ENCODE results near the gene MGST2.

DNA sequence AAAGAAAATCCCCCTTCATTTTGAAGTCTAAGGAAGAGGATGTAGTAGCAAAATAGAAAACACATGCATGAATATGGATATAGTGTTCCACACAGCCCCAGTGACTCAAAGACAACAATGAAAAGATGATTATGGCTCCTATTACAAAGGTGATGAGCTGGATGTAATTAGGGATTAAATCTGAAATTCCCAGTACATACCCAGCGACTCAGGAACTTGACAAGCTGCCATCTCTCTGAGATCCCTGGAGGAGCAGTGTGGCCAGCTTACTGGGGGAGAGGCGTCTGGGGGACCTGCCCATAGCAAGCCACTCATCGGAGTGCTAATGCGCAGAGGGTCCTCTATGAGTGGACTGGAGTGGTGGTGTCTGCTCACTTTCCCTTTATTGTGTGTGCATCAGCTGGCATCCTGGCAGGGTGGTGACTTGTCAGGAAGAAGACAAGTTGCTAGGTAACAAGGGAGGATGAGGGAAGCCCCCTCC, 42.7 kb upstream of the MGST2 start:
- TF ChIP-seq, protein P1, sequence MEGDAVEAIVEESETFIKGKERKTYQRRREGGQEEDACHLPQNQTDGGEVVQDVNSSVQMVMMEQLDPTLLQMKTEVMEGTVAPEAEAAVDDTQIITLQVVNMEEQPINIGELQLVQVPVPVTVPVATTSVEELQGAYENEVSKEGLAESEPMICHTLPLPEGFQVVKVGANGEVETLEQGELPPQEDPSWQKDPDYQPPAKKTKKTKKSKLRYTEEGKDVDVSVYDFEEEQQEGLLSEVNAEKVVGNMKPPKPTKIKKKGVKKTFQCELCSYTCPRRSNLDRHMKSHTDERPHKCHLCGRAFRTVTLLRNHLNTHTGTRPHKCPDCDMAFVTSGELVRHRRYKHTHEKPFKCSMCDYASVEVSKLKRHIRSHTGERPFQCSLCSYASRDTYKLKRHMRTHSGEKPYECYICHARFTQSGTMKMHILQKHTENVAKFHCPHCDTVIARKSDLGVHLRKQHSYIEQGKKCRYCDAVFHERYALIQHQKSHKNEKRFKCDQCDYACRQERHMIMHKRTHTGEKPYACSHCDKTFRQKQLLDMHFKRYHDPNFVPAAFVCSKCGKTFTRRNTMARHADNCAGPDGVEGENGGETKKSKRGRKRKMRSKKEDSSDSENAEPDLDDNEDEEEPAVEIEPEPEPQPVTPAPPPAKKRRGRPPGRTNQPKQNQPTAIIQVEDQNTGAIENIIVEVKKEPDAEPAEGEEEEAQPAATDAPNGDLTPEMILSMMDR (IDR thresholded peaks at IDR 0.05; ENCODE audit: low read depth, low read length, poor library complexity, severe bottlenecking) = no peak
- no peak for TF ChIP-seq EZH2phosphoT487 (IDR thresholded peaks at IDR 0.05; ENCODE audit: borderline replicate concordance, low read length)

All from DOHH2 (cell line).